HG02973 (cell line): ENCODE measurements around the gene DIAPH2.

Source experiments
- ATAC-seq: cut with Tn5 transposase; IDR thresholded peaks from one replicate; pipeline ENCODE4 v1.9.1; 2021; ENCODE audit warnings: moderate library complexity; ENCODE audit not compliant: unreplicated experiment

Gene DIAPH2

GRCh38 chrX:97628807-97629596 lies 944.4 kb downstream of the DIAPH2 start:
- ATAC-seq: no peak

GRCh38 chrX:97629597-97629985 lies 944.9 kb downstream of the DIAPH2 start:
- no peak for ATAC-seq

- no peak for ATAC-seq
These were observed 949.2 kb downstream of the DIAPH2 start for GRCh38 chrX:97633798-97634197.

GRCh38 chrX:97636473-97637140 lies 952.0 kb downstream of the DIAPH2 start:
- ATAC-seq: no peak

GRCh38 chrX:97637289-97637688 lies 952.6 kb downstream of the DIAPH2 start:
- no peak for ATAC-seq

GRCh38 chrX:97638621-97639020 lies 954.0 kb downstream of the DIAPH2 start:
- ATAC-seq: no peak

- ATAC-seq: no peak
These were observed 954.9 kb downstream of the DIAPH2 start for GRCh38 chrX:97639526-97639925.
